ENCODE measurements around the gene SLC44A4. TPM values are rescaled to one million over a fixed set of nuclear protein-coding genes. Genes with fewer than 3 reads are reported as not detected.

The SLC44A4 gene
- total RNA-seq, 2 donors from 2014 or later: 5.8 TPM; not detected in 1

DNA sequence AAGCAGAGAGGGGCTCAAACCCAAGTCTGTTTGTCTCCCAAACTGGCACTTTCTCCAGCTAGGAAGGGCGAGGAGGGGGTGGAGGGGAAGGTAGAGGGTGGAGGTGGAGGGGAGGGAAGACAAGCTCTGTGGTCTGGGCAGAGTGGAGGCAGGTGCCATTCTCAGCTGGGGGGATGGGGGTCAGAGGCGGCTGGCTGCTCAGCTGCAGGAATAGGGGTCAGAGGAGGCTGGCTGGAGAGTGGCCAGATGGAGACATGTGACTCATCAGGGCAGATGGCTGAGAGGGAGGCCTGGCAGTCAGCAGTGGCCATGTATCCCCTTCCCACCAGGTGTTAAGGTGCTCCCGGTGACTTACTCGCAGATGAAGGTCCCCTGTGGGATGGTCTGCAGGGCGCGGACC is 3.5 kb upstream of the SLC44A4 start:
- no peaks in the 10 kb centered on the region for H3K4me1 ChIP-seq (ENCODE audit: control insufficient read depth in 1 of 2, low read depth in 2 of 2)
- DNase-seq (ENCODE audit: low spot score) (no peak), ATAC-seq (ENCODE audit: insufficient number of reproducible peaks, low FRiP score, low read depth) (no peak)
- H3K4me3 ChIP-seq: no peak overlapping the region
- H3K27me3 ChIP-seq (replicated peaks; ENCODE audit: insufficient read depth): no peaks in the 10 kb centered on the region
- TF ChIP-seq, protein P1, sequence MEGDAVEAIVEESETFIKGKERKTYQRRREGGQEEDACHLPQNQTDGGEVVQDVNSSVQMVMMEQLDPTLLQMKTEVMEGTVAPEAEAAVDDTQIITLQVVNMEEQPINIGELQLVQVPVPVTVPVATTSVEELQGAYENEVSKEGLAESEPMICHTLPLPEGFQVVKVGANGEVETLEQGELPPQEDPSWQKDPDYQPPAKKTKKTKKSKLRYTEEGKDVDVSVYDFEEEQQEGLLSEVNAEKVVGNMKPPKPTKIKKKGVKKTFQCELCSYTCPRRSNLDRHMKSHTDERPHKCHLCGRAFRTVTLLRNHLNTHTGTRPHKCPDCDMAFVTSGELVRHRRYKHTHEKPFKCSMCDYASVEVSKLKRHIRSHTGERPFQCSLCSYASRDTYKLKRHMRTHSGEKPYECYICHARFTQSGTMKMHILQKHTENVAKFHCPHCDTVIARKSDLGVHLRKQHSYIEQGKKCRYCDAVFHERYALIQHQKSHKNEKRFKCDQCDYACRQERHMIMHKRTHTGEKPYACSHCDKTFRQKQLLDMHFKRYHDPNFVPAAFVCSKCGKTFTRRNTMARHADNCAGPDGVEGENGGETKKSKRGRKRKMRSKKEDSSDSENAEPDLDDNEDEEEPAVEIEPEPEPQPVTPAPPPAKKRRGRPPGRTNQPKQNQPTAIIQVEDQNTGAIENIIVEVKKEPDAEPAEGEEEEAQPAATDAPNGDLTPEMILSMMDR (IDR thresholded peaks at IDR 0.05): no peak
- H3K27ac ChIP-seq: no peak overlapping the region
- H3K36me3 ChIP-seq: peaks cover 51% of the 10 kb centered on the region
- no peaks in the 10 kb centered on the region for H3K9me3 ChIP-seq

DNA sequence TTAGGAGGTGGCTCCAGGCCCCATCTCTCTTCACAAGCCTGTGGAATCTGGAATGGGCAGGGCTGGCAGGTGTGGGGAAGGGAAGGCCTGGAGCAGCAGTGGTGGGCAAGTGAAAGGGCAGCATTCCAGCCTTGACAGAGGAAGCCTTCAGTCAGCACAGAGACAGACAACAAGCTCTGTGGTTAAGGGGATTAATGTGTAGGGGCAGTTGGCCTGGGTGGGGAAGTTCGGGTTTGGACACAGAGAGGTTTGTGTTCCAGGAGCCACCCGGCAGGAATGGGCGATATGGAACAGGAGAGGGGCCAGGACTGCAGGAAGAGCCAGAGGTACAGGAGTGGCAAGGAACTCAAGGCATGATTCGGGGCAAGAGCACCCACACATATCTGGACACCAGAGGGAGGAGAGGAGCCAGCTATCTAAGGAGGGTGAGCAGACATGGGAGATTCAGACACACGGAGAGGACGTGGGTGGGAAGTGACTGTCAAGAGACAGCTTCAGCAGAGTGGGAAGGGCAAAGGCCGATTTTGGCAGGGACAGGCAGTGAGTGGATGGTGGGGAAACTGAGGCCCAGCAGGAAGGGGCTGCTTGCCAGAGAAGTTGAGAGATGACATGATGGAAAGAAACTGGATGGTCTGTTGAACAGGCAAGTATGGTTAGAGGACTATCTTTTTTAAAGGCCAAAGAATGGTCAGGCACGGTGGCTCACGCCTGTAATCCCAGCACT is 2.5 kb upstream of the SLC44A4 start:
- Histone ChIP-seq H3K4me3 (no peak overlapping the region), H3K36me3 (peaks cover 43% of the 10 kb centered on the region), H3K27me3 (replicated peaks; ENCODE audit: insufficient read depth) (no peaks in the 10 kb centered on the region), H3K9me3 (no peaks in the 10 kb centered on the region), H3K27ac (no peak overlapping the region), H3K4me1 (ENCODE audit: control insufficient read depth in 1 of 2, low read depth in 2 of 2) (no peaks in the 10 kb centered on the region)
- DNase-seq (ENCODE audit: low spot score) (no peak), ATAC-seq (ENCODE audit: insufficient number of reproducible peaks, low FRiP score, low read depth) (no peak)
- TF ChIP-seq, protein P1 (IDR thresholded peaks at IDR 0.05): no peak

DNA sequence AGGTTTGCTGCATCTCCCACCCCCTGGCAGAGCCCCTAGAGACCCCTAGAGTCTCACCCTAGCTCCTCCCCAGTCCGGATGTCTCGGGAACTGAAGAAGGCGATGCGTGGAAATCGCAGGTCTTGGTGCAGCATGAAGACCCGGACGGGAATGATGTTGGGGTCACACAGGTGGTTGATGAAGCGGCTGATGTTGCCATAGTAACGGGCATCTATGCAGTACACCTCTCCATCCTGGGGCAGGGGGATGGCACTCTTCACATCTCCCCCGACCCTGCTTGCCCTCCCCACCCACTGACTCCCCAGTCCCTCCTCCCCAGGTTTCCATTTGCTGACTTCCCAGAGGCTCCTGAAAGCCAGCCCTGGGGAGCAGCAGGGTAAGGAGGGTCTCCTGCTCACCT is 1.8 kb upstream of the SLC44A4 start:
- Histone ChIP-seq H3K4me1 (ENCODE audit: control insufficient read depth in 1 of 2, low read depth in 2 of 2) (no peaks in the 10 kb centered on the region), H3K27ac (no peak overlapping the region), H3K4me3 (no peak overlapping the region), H3K36me3 (peaks cover 36% of the 10 kb centered on the region), H3K9me3 (no peaks in the 10 kb centered on the region), H3K27me3 (replicated peaks; ENCODE audit: insufficient read depth) (no peaks in the 10 kb centered on the region)
- ATAC-seq (ENCODE audit: insufficient number of reproducible peaks, low FRiP score, low read depth) (no peak), DNase-seq (ENCODE audit: low spot score) (no peak)
- TF ChIP-seq, protein P1 (IDR thresholded peaks at IDR 0.05): no peak

DNA sequence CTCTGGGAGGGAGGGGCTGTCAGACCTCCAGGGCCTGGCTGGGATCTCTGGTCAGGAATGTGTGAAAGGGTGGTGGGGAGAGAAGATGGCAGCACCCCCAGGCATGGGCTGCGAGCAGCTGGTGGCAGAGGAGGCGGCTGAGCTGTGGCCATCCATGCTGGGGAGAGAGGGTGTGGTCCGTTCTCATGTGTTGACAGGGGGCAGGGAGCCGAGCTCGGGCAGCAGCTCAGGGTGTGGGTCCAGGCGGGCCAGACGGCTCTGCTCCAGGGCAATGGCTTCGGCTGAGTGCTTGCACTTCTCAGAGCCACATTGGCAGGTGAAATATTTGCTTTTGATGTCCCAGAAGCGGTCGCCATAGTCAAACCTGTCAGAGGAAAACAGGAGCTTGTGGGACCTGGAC is 1.1 kb upstream of the SLC44A4 start:
- H3K27me3 ChIP-seq (replicated peaks; ENCODE audit: insufficient read depth): no peaks in the 10 kb centered on the region
- DNase-seq (ENCODE audit: low spot score): no peak
- ATAC-seq (ENCODE audit: insufficient number of reproducible peaks, low FRiP score, low read depth): no peak
- H3K27ac ChIP-seq: no peak overlapping the region
- TF ChIP-seq, protein P1 (IDR thresholded peaks at IDR 0.05): no peak
- H3K36me3 ChIP-seq: peaks cover 34% of the 10 kb centered on the region
- no peaks in the 10 kb centered on the region for H3K4me1 ChIP-seq (ENCODE audit: control insufficient read depth in 1 of 2, low read depth in 2 of 2)
- no peaks in the 10 kb centered on the region for H3K9me3 ChIP-seq
- H3K4me3 ChIP-seq: no peak overlapping the region

DNA sequence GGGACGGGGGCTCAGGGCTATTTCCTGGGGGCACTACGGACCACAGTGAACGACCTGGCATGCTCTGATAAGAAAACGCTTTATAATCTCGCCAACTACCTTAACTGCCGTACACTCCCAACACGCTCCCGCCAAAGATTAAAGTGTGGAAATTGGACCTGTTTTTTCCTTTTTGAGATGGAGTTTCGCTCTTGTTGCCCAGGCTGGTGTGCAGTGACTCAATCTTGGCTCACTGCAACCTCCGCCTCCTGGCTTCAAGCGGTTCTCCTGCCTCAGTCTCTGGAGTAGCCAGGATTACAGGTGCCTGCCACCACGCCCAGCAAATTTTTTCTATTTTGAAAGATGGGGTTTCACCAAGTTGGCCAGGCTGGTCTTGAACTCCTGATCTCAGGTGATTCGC is 346 bp upstream of the SLC44A4 start:
- DNase-seq (ENCODE audit: low spot score) (no peak), ATAC-seq (ENCODE audit: insufficient number of reproducible peaks, low FRiP score, low read depth) (no peak)
- no peak overlapping the region for H3K4me3 ChIP-seq
- H3K27me3 ChIP-seq (replicated peaks; ENCODE audit: insufficient read depth): no peaks in the 10 kb centered on the region
- H3K36me3 ChIP-seq: peaks cover 28% of the 10 kb centered on the region
- no peak overlapping the region for H3K27ac ChIP-seq
- TF ChIP-seq, protein P1 (IDR thresholded peaks at IDR 0.05): no peak
- H3K9me3 ChIP-seq: no peaks in the 10 kb centered on the region
- no peaks in the 10 kb centered on the region for H3K4me1 ChIP-seq (ENCODE audit: control insufficient read depth in 1 of 2, low read depth in 2 of 2)
